Calu3 (cell line): ENCODE results near the gene DNM1. TPM values are rescaled to one million over a fixed set of nuclear protein-coding genes. Genes with fewer than 3 reads are reported as not detected.

Experiments
- BruUV-seq: library from RNA; stranded (reverse); fragments of 400-500 nt; replicated peaks from 2 replicates; lab custom pipeline; 2021; lab: Mats Ljungman, UMichigan
- CTCF ChIA-PET: fragments of 300-600 bp; sonication (Branson Sonifier 250); formaldehyde crosslinking; loops from one replicate; lab custom pipeline; 2022; ENCODE audit warnings: antibody characterized with exemption; lab: Charles Lee
- DNase-seq: peaks from one replicate; pipeline ENCODE4 v3.0.0; 2022
- H3K27ac Mint-ChIP-seq: one replicate; pipeline ENCODE4 v1.8.0; 2022; ENCODE audit warnings: mixed read lengths; ENCODE audit not compliant: unreplicated experiment
- H3K27me3 Mint-ChIP-seq: one replicate; pipeline ENCODE4 v1.8.0; 2022; ENCODE audit warnings: mixed read lengths; ENCODE audit not compliant: unreplicated experiment
- H3K36me3 Mint-ChIP-seq: one replicate; pipeline ENCODE4 v1.8.0; 2022; ENCODE audit warnings: mild to moderate bottlenecking, moderate library complexity, mixed read lengths; ENCODE audit not compliant: insufficient read depth, unreplicated experiment
- H3K4me1 Mint-ChIP-seq: one replicate; pipeline ENCODE4 v1.8.0; 2022; ENCODE audit warnings: mild to moderate bottlenecking, low read depth, mixed read lengths; ENCODE audit not compliant: unreplicated experiment
- H3K4me3 Mint-ChIP-seq: one replicate; pipeline ENCODE4 v1.8.0; 2022; ENCODE audit warnings: mild to moderate bottlenecking, low read depth, moderate library complexity, mixed read lengths; ENCODE audit not compliant: unreplicated experiment
- H3K9me3 Mint-ChIP-seq: one replicate; pipeline ENCODE4 v1.8.0; 2022; ENCODE audit warnings: low read depth, mixed read lengths; ENCODE audit not compliant: unreplicated experiment
- intact Hi-C: fragments of 100-400 bp; cut with micrococcal nuclease; formaldehyde crosslinking; loops from one replicate; pipeline ENCODE4 v1.10.0; 2022; ENCODE audit not compliant: unreplicated experiment
- total RNA-seq: library from RNA; stranded (reverse); gene quantifications from 2 replicates; pipeline ENCODE4 v1.2.3, GENCODE V29; 2022
- TF ChIP-seq, protein P1 (sequence below): fragments of 200-600 bp; IDR thresholded peaks from one replicate; pipeline ENCODE4 v1.8.0; 2022; ENCODE audit warnings: antibody characterized with exemption; ENCODE audit not compliant: unreplicated experiment

DNM1 gene
- total RNA-seq, 1 experiment from 2014 or later = 40.0 TPM

DNA sequence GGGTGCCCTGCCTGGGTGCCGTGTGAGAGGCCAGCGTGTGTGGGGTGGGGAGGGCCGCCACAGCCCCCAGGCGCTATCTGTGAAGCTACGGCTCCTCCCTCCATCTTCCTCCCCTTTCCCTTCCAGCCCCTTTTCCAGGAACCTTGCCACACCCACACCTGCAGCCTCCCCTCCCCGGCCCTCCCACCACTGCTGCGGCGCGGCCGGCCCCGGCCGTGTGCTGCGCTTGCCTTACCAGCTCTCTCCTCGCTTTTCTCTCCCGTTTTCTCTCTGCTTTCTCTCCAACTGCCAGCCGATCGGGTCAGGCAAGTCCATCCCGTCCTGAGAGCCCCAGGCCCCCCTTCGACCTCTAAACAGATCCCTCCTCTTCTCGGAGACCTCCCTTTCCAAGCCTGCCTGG, 51.2 kb downstream of the DNM1 start:
- no TSS peak for BruUV-seq
- no peaks in the 10 kb centered on the region for H3K9me3 Mint-ChIP-seq
- H3K27me3 Mint-ChIP-seq = no peaks in the 10 kb centered on the region
- DNase-seq = no peak
- peaks cover 24% of the 10 kb centered on the region for H3K36me3 Mint-ChIP-seq
- H3K4me3 Mint-ChIP-seq = no peak overlapping the region
- TF ChIP-seq, protein P1, sequence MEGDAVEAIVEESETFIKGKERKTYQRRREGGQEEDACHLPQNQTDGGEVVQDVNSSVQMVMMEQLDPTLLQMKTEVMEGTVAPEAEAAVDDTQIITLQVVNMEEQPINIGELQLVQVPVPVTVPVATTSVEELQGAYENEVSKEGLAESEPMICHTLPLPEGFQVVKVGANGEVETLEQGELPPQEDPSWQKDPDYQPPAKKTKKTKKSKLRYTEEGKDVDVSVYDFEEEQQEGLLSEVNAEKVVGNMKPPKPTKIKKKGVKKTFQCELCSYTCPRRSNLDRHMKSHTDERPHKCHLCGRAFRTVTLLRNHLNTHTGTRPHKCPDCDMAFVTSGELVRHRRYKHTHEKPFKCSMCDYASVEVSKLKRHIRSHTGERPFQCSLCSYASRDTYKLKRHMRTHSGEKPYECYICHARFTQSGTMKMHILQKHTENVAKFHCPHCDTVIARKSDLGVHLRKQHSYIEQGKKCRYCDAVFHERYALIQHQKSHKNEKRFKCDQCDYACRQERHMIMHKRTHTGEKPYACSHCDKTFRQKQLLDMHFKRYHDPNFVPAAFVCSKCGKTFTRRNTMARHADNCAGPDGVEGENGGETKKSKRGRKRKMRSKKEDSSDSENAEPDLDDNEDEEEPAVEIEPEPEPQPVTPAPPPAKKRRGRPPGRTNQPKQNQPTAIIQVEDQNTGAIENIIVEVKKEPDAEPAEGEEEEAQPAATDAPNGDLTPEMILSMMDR = no peak
- no peak overlapping the region for H3K27ac Mint-ChIP-seq
- intact Hi-C loops = no loop called here
- H3K4me1 Mint-ChIP-seq = no peaks in the 10 kb centered on the region
- CTCF ChIA-PET = no interaction called here

DNA sequence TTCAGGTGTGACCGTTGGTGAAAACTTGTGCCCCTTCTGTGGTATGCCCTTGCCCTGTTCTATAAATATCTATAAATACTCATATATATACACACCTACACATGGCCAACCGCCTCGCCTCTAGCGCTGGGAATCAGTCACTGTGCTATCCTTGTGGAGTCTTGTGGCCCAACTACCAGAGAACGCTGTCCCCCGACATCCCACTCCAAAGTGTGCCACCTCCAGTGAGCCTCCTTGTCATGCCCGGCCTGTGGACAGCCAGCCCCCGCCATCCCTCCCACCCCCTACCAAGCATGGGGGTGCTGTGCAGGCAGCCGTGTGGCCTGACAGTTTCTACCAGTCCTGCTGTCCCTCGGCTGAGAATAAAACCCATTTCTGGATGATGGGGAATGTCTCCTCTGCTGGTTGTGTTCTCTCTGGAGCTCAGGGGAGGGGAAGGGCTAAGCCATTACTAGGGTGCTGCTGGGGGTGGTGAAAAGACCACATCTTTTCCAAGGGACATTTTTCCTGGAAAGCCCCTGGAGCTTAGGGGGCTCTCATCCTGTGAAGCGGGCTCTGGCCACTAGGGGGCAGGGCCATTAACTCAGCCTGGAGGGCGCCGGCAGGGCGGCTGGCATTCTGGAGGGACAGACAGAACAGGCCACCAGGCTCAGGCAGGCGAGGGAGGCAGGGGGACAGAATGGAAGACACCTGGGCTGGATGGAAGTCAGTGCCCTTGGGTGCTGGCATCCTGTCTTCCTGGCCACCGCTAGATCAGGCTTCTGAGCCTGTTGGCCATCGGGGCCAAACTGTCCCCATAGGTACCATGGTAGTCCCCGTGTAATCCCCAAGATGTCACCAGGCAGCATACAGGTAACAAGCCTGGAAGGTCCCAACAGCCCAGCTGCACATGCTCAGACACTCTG, 51.9 kb downstream of the DNM1 start:
- no peaks in the 10 kb centered on the region for H3K4me1 Mint-ChIP-seq
- H3K4me3 Mint-ChIP-seq = no peak overlapping the region
- CTCF ChIA-PET = interaction anchor here (1.3 kb wide), 1 partner anchor 62 kb away, joined by 3 read pairs; no protein-coding TSS in a partner anchor
- intact Hi-C loops = no loop called here
- H3K36me3 Mint-ChIP-seq = peaks cover 20% of the 10 kb centered on the region
- BruUV-seq = no TSS peak
- H3K27me3 Mint-ChIP-seq = no peaks in the 10 kb centered on the region
- DNase-seq = peak; percentile 62
- TF ChIP-seq, protein P1 = peak; percentile 73
- no peak overlapping the region for H3K27ac Mint-ChIP-seq
- H3K9me3 Mint-ChIP-seq = no peaks in the 10 kb centered on the region

DNA sequence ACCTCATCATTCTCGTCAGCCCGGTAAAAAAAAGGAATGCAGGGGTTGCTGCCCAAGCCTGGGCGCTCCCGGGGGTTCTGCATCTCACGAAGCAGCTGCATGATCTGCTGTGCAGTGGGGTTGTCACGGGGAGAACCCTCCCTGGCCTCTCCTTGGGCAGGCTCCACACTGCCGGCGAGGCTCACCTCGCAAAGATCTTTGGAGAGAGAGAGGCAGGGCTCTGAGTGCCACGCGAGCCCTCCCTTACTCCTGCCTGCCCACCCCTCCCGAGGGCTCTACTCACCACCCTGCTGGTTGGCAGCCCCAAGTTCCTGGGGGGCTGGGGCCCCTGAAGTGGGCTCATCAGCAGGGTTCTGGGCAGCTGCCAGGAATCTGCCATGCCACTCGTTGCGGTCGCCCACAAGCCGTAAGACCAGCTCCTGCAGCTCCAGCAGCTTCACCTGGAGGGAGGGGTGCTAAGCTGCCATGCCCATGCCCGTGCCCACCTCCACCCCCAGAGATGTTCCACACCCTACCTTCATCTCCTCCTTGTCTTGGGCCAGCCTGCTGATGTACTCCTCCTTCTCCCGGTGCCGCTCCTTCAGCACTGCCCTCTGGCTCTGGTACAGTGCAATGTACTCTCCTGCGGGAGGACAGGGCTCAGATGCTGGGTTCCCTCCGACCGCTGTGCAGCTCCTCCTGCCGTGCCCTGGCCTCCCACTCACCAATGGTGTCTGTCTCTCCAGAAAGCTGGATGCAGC, 54.1 kb downstream of the DNM1 start:
- no peak overlapping the region for H3K4me3 Mint-ChIP-seq
- BruUV-seq = no TSS peak
- intact Hi-C loops = no loop called here
- CTCF ChIA-PET = no interaction called here
- H3K9me3 Mint-ChIP-seq = no peaks in the 10 kb centered on the region
- TF ChIP-seq, protein P1 = no peak
- H3K36me3 Mint-ChIP-seq = peaks cover 32% of the 10 kb centered on the region
- no peak overlapping the region for H3K27ac Mint-ChIP-seq
- H3K27me3 Mint-ChIP-seq = no peaks in the 10 kb centered on the region
- no peaks in the 10 kb centered on the region for H3K4me1 Mint-ChIP-seq
- no peak for DNase-seq

DNA sequence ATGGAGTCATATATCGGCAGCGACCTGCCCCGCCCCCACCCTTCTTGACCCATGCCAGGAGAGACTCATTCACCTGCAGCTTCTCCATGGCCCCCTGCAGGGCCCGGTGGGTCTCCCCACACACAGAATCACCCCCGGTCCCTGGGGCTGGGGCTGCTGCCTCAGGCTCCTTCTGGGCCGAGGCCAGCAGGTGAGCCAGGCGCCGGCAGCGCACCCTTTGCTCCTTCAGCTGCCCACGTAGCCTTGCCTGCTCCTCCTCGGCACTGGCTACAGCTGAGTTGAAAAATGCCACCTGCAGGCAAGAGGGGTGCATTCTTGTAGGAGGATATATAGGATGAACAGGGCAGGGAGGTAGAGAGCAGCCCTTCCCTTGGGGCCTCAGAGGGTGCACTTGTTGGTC, 54.7 kb downstream of the DNM1 start:
- CTCF ChIA-PET = interaction anchor here (0.5 kb wide), 1 partner anchor 770 kb away, joined by 3 read pairs; the partner anchor contains the start of gene SH3GLB2
- Mint-ChIP-seq H3K27ac (no peak overlapping the region), H3K4me1 (no peaks in the 10 kb centered on the region), H3K27me3 (no peaks in the 10 kb centered on the region), H3K4me3 (no peak overlapping the region), H3K9me3 (no peaks in the 10 kb centered on the region), H3K36me3 (peaks cover 38% of the 10 kb centered on the region)
- no peak for DNase-seq
- TF ChIP-seq, protein P1 = no peak
- intact Hi-C loops = no loop called here
- no TSS peak for BruUV-seq
